HG03060 (cell line): ENCODE data around the gene ADCY2.

ENCODE experiments used
- ATAC-seq: cut with Tn5 transposase; IDR thresholded peaks from one replicate; pipeline ENCODE4 v1.9.1; 2021; ENCODE audit warnings: low read depth, moderate number of reproducible peaks; ENCODE audit not compliant: unreplicated experiment

ADCY2 gene

GRCh38 chr5:7395947-7396712 lies at the start of gene ADCY2:
ADCY2 (plus strand) TSS chr5:7396138; CDS start chr5:7396297, 159 bp downstream.
- ATAC-seq = no peak

DNA sequence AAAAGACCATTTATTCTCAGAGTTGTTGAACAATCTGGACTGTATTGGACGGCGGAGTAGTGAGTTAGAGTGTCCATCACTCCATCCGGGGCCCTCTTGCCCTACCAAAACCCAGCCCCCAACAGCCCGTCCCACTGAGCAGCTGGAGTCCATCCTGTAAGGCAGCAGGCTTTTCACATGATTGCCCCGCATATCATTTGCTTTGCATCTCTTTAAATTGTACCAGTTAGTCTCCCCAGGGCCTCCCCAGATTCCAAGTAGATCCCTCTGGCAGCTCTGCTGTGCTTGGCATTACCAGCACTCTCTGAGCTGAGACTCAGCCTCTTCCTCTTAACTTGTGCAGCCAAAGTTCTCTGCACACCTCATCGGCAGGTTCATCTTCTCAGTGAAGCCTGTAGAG lies 48.6 kb upstream of the ADCY2 start:
- ATAC-seq = no peak

DNA sequence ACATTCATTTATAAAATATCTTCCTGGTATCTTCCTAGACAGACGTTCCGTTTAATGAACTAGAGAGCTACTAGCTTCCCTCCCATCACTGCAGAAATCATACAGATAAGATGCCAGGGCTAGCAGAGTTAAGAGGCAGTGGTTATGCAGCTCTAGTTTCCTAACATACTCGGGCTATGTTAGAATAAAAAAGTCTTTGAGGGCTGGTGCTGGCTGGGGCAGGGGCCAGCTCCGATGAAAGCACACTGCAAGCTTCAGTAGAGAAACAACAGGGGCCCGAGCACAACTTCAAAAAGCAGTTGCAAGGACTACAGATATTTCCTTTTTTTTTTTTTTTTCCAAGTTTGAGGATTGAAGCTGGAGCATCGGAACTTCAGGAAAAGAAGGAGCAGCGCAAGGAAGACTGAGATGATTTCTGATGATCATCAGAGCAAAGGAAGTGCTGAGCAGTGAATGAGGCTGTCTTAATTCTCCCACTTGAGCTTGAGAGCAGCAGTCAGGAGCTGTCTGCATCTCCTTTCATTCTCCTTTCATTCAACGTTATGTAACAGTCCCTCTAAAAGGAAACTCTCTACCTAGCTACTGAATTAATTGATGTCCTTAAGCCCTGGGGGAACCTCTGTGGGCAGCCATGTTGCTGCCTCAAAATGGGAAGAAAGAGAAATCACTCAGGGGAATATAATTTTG lies 47.6 kb upstream of the ADCY2 start:
- ATAC-seq = no peak

- no peak for ATAC-seq
Measured at GRCh38 chr5:7361593-7361992, 34.3 kb upstream of the ADCY2 start.

- ATAC-seq = no peak
Measured at GRCh38 chr5:7363067-7363677, 32.8 kb upstream of the ADCY2 start.

GRCh38 chr5:7364226-7364875 lies 31.6 kb upstream of the ADCY2 start:
- no peak for ATAC-seq

- no peak for ATAC-seq
Measured at GRCh38 chr5:7367780-7368179, 28.2 kb upstream of the ADCY2 start.

- ATAC-seq = no peak
Measured at GRCh38 chr5:7372399-7372798, 23.5 kb upstream of the ADCY2 start.

DNA sequence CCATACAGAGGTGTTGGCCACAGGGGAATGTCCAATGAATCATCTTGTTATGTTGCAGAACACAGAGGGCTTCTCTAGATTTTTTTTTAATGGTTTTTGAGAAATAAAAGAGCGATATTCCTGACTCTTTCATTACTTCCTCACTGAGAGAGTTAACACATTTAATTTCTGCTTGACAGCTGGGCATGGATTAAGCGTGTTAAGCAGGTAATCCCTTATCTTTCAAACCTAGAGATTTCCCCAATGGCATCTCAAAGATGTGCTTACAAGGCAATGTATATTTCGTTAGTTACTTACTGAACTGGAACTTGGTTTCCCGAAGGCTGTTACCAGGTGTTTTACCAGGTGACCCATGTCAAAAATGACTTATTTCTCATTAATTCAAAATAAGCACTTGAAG lies 21.8 kb upstream of the ADCY2 start:
- ATAC-seq = no peak

- ATAC-seq = no peak
Measured at GRCh38 chr5:7375457-7375856, 20.5 kb upstream of the ADCY2 start.

GRCh38 chr5:7376871-7377270 lies 19.1 kb upstream of the ADCY2 start:
- ATAC-seq = no peak

- no peak for ATAC-seq
Measured at GRCh38 chr5:7377761-7378160, 18.2 kb upstream of the ADCY2 start.

DNA sequence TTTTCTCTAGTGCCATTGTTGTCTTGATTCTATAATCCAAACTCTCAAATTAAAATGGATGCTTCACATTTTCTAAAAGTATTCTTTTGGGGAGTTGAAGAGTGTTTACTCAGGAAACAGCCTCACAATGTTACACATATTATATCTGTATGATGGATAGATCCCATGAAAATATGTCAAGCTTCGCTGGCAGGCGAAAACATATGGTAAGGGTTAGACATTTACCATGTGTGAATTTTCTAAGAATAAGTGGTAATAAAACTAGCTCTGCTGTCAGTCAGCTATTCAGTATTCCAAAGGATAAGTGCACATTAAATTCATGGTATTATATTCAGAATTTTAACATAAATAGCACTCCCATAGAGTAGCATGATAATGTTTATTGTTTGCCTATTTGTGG lies 13.3 kb upstream of the ADCY2 start:
- no peak for ATAC-seq

DNA sequence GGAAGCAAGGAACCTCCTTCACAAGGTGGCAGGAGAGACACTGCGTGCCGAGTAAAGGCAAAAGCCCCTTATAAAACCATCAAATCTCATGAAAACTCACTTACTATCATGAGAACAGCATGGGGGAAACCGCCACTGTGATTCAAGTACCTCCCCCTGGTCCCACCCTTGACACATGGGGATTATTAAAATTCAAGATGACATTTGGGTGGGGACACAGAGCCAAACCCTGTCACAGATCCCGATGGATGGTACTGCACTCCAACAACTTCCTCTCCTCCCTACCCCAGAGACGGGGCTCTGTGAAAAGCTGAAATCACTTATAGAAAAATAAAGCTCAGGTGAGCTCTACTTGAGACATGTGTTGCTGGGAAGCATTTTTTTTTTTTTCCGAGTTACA lies 10.3 kb upstream of the ADCY2 start:
- no peak for ATAC-seq

GRCh38 chr5:7388553-7388952 lies 7.4 kb upstream of the ADCY2 start:
- ATAC-seq = no peak

DNA sequence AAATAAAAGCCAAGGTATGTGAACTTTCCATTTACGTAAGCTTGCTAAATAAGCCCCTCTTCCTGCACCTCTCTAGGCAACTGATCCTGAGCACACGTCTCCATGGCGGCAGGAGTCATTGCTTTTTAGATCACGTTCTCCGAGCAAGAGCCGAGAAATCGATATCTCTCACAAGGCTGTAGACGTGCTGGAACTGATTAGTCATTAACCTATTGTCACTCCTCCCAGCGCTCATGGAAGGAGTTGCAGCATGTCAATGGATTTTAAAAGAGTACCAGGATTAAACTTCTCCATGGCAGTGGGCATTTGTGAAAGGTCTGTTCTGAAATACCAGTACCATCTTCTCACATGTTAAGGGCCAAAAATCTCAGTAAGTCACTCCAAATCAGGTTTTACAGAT lies 4.7 kb upstream of the ADCY2 start:
- no peak for ATAC-seq

DNA sequence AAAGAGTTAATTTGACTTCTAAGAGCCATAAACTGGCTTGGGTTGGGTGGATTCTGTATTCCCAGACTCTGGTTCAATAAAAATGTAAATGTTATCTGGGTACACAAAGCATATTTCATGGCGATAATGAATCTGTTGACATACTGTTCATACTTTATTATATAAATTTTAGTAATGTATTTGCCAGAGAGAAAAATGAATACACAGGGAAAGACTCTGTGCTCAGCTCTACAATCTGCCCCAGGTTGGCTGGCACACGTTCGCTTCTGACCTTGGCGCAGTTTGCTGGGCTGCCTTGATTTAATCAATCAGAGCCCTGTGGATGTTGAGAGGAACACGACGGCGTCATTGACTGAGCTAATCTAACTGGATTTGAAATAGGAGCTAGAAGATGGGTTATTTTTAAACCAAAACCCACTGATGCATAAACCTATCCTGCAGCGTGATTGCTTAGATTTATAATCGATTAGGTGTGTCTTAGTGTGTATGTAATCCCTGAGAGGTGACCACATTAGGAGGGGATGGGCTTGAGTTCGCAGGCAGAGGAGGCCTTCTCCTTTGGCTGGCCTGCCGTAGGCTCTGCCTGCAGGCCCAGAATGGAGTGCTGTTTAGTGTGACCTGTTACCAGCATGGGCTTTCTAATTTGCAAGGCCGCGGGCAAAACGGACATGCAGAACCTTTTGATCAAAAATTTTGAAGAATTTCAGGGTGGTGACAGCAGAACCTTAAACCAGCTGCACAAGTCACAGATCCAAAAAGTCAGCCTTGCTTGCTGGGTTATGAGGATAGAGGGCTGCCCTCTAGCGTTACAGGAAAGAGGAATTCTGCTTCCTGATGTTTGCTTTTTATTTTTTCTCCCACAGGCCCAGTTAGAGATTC lies 3.9 kb upstream of the ADCY2 start:
- no peak for ATAC-seq

GRCh38 chr5:7392693-7393024 lies 3.3 kb upstream of the ADCY2 start:
- ATAC-seq = no peak

DNA sequence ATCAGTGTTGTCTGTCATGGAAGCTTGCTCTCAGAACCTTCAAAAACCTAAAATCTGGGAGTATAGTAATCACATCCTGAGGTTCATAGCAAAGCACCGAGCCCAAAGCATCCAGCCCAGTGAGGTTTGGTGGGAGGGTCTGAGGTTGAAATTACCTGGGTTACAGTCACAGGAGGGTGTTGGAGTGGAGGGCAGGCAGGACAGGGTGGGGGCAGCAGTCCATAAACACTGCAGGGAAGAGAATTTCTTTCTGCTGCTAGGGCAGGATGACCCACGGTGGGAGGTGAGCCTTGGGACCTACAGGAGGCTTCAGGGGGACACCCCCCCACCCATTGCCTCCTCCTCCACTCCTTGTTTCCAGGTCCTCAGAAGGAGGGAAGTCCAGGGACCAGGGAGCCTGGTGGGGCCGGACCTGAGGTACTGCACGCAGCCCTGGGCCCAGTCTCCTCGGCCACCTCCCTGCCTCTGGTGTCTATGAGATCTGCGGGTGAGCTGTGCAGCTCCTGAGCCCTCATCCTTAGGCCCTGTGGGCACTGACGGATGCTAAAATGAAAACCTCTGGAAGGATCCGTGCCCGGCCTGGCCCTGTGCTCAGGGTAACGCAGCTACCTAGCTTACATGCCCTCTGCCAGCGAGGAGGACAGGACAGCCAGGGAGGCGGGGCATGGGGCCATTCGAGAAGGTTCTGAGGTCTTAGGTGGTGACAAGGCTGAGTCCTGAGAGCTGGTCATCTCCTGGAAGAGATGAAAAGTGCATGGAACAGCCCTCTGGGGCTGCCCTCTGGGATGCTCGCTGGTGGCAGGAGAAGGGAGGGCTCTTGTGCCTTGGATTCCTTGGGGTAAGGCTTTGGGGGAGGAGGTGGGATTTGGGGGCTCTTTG lies 1.8 kb upstream of the ADCY2 start:
- no peak for ATAC-seq
